ENCODE measurements around the gene HAP1. TPM values are rescaled to one million over a fixed set of nuclear protein-coding genes. Genes with fewer than 3 reads are reported as not detected.
"Not testable (repeated sequence)": the region's sequence is repeated elsewhere in the genome, so short reads cannot be mapped to it uniquely, and the experiment has no call there.

The HAP1 gene
- total RNA-seq, 3 donors from 2014 or later = 0.12 to 2.8 (median 0.32) TPM

- DNase-seq (peak; percentile 71 to 81 (median 73)), ATAC-seq (no peak)
- no peaks in the 10 kb centered on the region for H3K9me3 ChIP-seq
- intact Hi-C loops (cut with DNase I, micrococcal nuclease) = no loop called here
- H3K36me3 ChIP-seq (ENCODE audit: low read depth) = peaks cover 19% of the 10 kb centered on the region
- H3K4me3 ChIP-seq = peak overlapping the region; percentile 90
- TF ChIP-seq CTCF (IDR thresholded peaks at IDR 0.05) = no peak
- H3K4me1 ChIP-seq (ENCODE audit: low read depth) = peaks cover 20% of the 10 kb centered on the region
These were observed 46.4 kb downstream of the HAP1 start for GRCh38 chr17:41687828-41688640.

- TF ChIP-seq CTCF (IDR thresholded peaks at IDR 0.05) = no peak
- ATAC-seq = no peak
- Histone ChIP-seq H3K9me3 (no peaks in the 10 kb centered on the region), H3K4me3 (no peak overlapping the region), H3K36me3 (ENCODE audit: low read depth) (peaks cover 12% of the 10 kb centered on the region), H3K4me1 (ENCODE audit: low read depth) (peaks cover 20% of the 10 kb centered on the region)
- DNase-seq = no peak
- intact Hi-C loops (cut with DNase I, micrococcal nuclease) = no loop called here
These were observed 48.2 kb downstream of the HAP1 start for GRCh38 chr17:41686281-41686680.

GRCh38 chr17:41685753-41686152 is 48.7 kb downstream of the HAP1 start:
- intact Hi-C loops (cut with DNase I, micrococcal nuclease); DNase-seq; ATAC-seq; H3K9me3 ChIP-seq; H3K36me3 ChIP-seq (ENCODE audit: low read depth); H3K4me3 ChIP-seq: not testable (repeated sequence)
- peaks cover 17% of the 10 kb centered on the region for H3K4me1 ChIP-seq (ENCODE audit: low read depth)

- Histone ChIP-seq H3K9me3 (no peaks in the 10 kb centered on the region), H3K4me3 (no peak overlapping the region), H3K36me3 (ENCODE audit: low read depth) (no peaks in the 10 kb centered on the region), H3K4me1 (ENCODE audit: low read depth) (peaks cover 6% of the 10 kb centered on the region)
- no peak for TF ChIP-seq CTCF (IDR thresholded peaks at IDR 0.05)
- DNase-seq (no peak), ATAC-seq (no peak)
- intact Hi-C loops (cut with DNase I, micrococcal nuclease) = no loop called here
These were observed 50.4 kb downstream of the HAP1 start for GRCh38 chr17:41684035-41684434.

GRCh38 chr17:41683441-41684007 is 50.9 kb downstream of the HAP1 start:
- no peak for TF ChIP-seq CTCF (IDR thresholded peaks at IDR 0.05)
- no peak for DNase-seq

GRCh38 chr17:41682631-41683030 is 51.8 kb downstream of the HAP1 start:
- no peak for DNase-seq
- Histone ChIP-seq H3K9me3 (no peaks in the 10 kb centered on the region), H3K4me3 (no peak overlapping the region), H3K36me3 (ENCODE audit: low read depth) (no peaks in the 10 kb centered on the region), H3K4me1 (ENCODE audit: low read depth) (peaks cover 7% of the 10 kb centered on the region)
- no peak for TF ChIP-seq CTCF (IDR thresholded peaks at IDR 0.05)
- ATAC-seq = no peak
- intact Hi-C loops (cut with DNase I, micrococcal nuclease) = no loop called here

More at GRCh38 chr17:41683441-41684007, 50.9 kb downstream of the HAP1 start:
- no peak for ATAC-seq
- H3K4me3 ChIP-seq = no peak overlapping the region
- H3K36me3 ChIP-seq (ENCODE audit: low read depth) = no peaks in the 10 kb centered on the region
- intact Hi-C loops (cut with DNase I, micrococcal nuclease) = no loop called here
- H3K9me3 ChIP-seq = no peaks in the 10 kb centered on the region
- peaks cover 7% of the 10 kb centered on the region for H3K4me1 ChIP-seq (ENCODE audit: low read depth)
